Measurements from ENCODE around the gene SLC35F1.
"Not testable (repeated sequence)": the region's sequence is repeated elsewhere in the genome, so short reads cannot be mapped to it uniquely, and the experiment has no call there.

SLC35F1 gene

DNA sequence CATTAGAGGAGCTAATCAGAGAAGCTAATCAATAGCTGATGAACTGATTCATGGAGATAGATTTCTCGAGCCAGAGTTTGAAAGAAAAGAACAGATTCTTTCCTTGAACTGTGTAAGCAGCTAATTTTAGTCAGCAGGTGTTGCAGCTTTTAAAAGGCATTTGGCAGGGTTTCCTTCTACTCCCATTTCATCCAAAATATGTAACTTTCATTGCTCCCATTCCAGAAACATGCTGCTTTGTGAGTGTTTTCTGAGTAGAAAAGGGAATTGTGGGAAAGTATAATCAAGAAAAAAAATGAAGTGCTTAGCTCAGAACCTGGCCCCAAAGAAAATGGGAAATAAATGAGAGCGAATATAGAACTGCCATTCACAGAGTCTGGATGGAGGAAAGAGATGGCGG, 20.8 kb downstream of the SLC35F1 start:
- no peak for DNase-seq (ENCODE audit: low read depth)

DNA sequence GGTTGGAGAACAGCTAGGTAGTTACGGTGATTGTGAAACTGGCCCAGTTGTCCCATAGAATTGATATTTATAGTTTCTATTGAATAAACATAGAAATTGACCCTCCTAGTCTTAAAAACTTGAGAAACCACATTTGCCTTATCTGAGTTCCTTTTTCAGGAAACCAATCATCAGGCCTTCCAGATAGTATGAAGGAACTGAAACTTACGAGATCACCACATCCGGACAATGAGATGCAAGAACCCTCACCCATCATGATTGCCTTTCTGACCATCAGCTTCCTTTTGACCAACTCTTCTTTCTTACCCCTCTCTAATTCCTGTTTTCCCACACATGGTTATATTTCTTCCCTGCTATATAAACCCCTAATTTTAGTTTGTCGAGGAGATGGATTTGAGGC, 21.8 kb downstream of the SLC35F1 start:
- no peak for DNase-seq (ENCODE audit: low read depth)

DNA sequence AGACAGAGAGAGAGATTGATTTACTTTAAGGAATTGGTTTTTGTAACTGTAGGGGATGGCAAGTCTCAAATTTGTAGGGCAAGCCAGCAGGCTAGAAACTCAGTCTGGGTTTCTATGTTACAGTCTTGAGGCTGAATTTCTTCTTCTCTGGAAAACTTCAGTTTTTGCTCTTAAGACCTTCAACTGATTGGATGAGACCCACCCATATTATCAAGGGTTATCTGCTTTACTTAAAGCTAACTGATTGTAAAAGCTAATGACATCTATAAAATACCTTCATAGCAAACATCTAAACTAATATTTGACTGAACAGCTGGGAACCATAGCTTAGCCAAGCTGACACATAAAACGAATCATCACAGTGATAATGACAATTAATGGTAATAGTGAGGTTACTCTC, 22.4 kb downstream of the SLC35F1 start:
- DNase-seq (ENCODE audit: low read depth): no peak

DNA sequence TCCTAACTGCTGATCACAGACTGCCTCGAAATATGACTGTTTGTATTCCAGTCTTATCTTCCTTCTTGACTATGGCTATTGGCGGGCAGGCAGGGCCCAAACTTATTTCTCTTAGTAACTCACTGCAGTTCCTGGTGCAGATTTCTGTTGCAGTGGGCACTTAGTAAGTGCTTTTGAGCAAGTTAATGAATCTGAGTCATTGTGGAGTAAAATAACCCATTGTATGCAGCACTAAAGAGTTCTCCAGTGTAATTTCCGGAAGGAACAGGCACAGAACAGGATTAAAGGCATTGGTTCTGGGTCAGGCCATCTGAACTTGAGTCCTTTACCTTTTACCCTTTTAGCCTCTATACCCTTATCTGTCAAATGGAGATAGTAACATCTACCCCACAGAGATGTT, 23.6 kb downstream of the SLC35F1 start:
- DNase-seq (ENCODE audit: low read depth): no peak

DNA sequence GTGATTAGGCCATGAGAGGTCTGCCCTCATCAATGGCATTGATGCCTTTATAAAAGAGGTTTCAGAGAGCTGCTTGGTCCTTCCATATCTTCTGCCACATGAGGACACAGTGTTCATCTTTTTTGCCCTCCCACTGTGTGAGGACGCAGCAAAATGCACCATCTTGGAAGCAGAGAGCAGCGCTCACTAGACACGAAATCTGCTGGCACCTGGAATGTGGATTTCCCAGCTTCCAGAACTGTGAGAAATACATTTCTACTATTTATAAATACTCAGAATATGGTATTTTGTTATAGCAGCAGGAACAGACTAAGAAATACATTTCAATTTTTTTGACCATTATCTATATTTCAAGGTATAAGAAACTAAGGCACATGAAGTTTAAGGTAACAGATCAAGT, 24.9 kb downstream of the SLC35F1 start:
- DNase-seq (ENCODE audit: low read depth): no peak

DNA sequence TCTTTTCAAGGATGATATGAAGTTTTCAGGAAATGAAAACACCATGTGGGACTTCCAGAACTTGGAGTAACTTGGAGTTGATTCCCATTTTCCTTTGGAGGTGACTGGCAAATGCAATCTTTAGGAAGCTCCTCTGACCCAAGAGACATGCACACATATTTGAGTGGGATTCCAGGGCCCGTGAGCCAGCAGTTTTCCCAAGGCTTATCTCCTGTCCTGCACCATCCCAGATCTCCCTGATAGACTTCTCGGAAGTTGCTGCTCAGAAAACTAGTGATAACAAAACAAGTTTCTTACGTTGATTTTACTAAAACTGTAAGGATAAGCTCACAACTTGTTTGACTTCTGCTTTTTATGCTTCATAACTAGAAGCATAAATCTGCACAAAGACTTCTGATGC, 25.6 kb downstream of the SLC35F1 start:
- no peak for DNase-seq (ENCODE audit: low read depth)

DNA sequence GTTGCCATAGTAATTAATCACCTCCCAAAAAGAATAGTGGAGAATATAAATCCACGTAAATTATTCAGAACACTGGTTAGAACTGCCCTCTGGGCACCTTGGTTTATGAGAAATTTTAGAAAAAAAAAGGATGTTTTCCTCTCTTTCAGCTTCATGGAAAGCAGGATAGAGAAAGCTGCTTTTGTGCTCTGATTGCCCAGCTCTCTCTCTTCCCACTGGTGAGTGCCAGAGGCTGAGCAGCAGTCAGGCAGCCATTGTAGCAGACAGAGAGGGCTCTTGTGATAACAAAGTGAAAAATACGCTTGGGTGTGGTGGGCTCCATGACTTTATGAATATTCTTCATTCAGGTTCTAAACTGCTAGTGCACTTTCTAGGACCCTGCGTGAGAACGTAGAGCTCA, 26.4 kb downstream of the SLC35F1 start:
- DNase-seq (ENCODE audit: low read depth): no peak

DNA sequence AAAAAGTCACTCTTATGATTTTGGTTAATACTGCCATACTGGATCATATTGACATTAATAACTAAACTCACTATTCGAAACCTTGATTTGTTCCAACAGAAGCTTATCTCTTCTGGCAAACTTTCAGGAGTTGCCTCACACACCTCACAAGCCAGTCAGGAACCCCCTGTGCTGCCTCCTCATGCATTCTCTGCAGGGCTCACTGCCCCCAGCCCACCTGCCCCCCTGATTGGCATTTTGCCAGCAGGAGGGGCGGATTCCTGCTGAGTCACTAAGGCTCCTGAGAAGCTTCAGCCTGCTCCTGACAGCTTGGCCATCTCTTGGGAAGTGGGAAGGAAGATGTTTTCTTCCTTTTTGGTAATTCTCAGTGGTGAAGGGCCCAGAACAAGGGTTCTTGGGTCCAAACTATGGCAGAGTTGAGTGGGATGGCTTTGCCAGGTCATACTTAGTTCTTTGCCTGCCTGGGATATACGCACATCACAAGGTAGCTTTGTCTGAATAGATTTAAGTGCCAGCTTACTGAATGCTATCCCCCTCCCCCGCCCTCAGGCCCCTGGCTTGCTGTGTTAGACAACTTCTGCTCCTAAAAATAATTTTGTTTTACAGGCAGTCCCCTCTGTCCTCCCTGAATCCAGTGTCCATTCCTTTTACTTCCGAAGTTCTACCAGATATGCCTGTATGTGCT, 31.4 kb downstream of the SLC35F1 start:
- no peak for DNase-seq (ENCODE audit: low read depth)

DNA sequence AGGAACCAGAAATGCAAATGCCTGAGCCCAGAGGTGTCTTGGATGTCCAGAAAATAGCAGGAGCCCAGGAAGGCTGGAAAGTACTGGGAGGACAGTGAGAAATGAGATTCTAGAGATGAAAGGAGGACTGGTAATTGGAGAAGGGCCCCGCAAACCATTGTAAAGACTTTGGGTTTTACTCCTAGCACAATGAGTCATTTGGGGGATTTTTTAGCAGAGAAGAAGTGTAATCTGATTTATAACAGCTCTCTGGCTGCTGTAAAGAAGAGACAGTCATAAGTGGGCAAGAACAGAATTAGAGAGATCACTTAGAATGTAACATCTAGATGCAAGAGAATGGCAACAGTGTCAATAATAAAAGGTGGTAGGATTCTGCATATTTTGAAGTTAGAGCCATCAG, 40.2 kb downstream of the SLC35F1 start:
- no peak for DNase-seq (ENCODE audit: low read depth)

DNA sequence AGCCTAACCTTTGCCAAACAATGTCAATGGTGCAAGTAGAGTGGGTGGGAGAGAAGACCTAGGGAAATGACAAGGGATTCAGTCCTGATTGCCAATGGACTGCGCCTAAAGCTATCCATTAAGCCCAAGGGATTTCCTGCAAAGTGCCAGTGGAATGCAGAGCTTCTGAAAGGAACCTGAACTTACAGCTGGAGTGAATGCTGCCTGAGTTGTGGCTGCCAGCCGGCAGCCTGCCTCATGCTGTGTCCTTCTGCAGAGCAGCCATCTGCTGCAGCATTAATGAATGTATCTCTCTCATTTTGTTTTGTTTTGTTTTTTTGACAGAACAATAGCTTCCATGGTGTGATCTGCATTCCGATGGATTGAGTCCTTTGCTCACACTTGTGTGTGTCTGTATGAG, 44.7 kb downstream of the SLC35F1 start:
- DNase-seq (ENCODE audit: low read depth): no peak

DNA sequence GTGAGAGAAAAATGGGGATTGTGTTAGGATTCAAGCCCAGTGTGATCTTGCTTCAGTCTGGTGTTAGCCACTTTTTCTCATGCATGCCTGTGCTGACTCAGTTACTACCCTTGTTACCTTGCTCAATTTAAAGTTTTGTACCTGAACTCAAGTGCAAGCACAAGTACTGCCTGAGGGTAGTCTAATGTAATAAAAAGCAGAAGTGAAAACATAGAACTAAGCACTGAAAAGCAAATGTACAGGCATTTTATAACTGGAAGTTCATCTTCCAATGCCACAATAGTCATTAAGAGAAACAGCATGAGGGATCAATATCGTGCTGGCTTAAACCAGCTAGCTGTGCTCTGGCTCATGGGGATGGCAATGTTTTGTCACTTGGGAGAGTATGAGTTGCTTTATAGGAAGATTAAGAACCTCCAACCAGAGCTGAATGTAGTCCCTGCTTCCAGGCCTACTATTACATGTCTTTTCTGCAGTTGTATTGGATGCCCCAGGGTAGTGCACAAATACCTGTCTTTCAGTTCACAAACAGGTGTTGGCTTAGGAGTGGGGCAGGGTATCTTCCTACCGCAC, 48.7 kb downstream of the SLC35F1 start:
- DNase-seq (ENCODE audit: low read depth): no peak

DNA sequence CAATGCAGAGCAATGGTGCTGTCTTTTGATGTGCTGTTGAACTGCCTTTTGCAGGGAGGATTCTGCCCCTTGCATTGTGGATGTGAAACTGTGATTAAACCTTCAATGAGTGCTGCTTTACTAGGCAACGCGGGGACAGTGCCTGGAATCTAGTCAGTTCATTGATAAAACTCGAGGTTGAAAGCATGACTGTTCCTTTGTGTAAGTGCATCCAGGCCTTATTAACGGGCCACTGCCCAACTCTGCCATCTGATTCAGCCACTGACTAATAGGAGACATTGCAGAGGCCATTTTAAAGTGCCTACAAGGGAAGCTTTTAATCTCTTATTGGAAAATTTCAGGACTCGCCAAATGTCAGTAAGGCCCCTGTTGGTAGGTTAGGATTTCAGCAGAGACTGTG, 49.3 kb downstream of the SLC35F1 start:
- DNase-seq (ENCODE audit: low read depth): no peak

DNA sequence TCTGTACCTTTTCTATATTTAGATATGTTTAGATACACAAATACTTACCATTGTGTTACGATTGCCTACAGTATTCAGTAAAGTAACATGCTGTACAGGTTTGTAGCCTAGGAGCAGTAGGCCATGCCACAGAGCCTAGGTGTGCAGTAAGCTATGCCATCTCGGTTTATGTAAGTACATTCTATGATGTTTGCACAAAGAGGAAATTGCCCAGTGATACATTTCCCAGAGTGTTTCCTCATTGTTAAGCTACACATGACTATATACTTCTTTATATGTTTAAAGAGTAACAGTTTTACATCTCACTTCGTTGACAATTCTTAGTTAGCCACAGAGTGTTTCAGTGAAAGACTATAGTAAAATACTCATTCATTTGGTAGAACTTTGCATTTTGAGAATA, 51.5 kb downstream of the SLC35F1 start:
- no peak for DNase-seq (ENCODE audit: low read depth)

DNA sequence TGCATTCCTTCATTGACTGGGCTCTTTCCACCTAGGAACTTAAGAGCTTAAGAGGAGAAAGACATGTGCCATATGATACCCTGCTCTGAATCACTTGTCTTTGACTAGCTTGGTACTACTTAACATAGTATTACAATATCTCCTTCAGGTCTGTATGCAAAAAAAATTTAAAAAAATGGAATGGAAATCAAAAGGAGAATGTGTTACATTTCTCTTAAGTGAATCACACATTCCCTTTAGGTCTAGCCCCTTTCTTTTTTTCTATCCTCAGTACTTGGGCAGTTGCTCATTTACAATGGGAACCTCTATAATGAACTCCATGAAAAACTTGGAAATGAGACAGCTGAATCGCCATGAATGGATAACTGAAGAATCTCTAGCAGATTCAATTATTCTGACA, 53.8 kb downstream of the SLC35F1 start:
- DNase-seq (ENCODE audit: low read depth): no peak

DNA sequence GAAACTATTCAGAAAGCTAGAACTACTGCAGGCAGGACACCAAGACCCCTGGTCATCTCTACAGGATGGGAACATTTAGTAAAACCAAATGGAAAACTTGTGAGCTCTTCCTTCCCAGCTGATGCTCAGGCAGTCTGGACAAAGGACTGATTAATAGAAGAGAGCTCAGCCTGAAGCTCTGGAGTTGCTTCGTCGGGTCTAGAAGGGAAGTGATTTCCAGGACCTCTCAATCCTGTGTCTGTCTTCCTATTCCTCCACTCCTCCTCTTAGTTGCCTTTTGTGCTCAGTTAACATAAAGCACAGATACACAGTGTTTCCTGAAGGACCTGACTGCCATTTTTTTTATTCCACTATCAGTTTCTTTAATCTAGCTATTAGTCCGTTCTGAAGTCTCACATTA, 54.2 kb downstream of the SLC35F1 start:
- DNase-seq (ENCODE audit: low read depth): no peak

DNA sequence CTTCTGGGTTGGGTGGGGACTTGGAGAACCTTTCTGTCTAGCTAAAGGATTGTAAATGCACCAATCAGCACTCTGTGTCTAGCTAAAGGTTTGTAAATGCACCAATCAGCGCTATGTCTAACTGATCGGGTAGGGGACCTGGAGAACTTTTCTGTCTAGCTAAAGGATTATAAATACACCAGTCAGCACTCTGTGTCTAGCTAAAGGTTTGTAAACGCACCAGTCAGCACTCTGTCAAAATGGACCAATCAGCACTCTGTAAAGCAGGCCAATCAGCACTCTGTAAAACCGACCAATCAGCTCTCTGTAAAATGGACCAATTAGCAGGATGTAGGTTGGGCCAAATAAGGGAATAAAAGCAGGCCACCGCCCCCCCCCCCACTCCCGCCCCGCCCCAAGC, 58.7 kb downstream of the SLC35F1 start:
- not testable (repeated sequence) for DNase-seq (ENCODE audit: low read depth)

DNA sequence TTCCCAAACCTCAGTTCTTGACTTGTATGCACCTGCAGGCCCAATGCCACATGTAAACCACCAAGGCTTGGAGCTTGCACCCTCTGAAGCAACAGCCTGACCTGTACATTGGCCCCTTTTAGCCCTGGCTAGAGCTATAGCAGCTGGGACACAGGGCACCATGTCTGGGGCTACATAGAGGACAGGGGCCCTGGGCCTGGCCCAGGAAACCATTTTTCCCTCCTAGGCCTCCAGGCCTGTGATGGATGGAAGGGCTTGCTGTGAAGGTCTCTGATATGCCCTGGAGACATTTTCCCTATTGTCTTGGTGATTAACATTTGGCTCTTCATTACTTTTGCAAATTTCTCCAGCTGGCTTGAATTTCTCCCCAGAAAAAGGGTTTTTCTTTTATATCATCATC, 64.6 kb downstream of the SLC35F1 start:
- DNase-seq (ENCODE audit: low read depth): no peak

DNA sequence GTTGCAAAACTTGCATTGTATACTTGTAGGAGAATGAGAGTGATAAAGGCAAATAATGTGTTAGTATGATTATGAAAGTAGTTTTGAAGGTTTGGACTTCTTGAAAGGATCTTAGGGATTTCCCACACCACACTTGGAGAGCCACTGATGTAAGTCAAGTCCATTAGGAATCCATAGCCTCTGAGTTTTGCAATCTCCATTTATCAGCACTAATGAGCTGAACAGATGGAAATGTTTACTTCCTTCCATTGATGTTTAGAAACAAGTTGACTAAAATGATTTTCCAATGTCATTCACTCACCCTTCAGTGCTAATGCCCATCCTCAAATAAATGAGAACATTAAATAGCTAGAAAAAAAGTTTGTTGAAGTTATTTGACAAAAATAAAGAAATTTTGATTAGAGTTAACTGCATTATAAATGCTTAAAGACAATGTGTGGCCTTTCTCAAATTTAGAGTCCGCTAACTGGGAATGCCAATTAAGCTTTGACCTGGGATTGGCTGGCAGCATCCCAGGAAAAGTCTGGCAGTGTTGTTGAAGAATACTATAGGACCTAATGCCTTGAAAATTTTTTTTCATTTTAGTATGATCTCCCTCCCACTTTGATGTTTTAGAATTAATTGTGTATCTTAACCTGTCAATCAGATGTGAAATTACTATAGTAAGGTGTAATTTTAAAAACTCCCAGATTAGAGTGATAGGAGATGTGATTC, 68.0 kb downstream of the SLC35F1 start:
- DNase-seq (ENCODE audit: low read depth): no peak

DNA sequence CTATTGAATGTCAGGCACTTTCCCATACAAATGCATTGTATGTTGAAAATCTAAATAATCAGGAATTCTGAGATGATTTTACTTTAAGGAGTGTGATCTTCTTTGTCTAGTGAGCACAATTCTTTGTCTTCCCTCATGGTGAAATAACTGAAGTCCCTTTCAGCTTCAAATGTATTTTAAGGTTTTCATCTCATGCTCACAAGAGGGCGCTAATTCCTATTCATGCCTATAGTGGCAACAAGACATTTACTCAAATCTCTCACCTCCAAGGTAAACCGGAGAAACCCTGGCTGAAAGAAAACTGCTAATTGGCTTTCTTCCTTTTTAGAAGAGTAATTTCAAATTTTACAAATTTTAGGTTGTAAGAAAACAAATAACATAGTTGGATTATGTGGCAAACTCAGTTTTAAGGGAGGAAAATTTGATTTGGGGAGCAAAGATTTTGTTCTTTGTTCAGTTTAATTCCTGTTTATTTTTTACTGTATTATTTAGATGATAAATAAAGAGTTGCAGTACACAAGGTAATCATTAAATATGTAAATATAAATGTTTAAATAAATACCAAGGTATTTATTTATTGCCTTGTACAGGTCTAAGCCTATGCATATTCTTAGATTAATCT, 69.1 kb downstream of the SLC35F1 start:
- no peak for DNase-seq (ENCODE audit: low read depth)

DNA sequence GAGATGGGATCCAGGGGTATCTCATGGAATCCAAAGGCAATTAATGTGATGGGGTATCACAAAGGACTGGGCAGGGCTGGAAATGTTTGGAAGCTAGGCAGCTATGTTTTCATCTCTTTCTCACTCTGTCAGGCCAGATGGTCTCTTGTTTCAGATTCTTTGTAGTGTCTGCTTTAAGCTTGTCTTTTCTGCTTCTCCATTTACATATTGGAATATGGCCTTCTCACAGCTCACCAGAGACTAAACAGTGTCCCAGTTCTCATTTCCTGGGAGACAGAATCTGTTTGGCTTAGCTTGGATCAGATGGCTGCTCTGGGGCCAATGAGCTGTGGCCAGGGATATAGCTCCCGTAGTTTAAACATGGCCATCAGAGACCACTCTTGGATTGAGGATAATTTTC, 78.9 kb downstream of the SLC35F1 start:
- DNase-seq (ENCODE audit: low read depth): no peak

DNA sequence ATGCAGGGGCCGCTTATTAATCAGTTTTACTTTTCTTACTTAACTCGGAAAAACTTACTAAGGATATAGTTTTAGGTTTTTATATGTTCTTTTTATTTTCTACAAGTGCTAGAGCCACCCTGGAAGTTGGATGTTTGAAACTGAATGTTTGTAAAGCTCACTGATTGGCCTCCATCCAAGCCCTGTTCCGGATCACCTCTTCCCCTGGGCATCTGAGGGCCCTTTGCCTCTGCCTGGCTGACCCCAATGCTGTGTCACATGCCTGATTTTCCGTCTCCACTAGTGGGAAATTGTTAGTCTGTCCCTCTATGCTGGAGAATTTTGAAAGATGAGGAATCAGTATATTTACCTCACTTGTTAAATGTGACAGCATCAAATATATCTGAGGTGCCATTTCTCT, 79.3 kb downstream of the SLC35F1 start:
- DNase-seq (ENCODE audit: low read depth): no peak

DNA sequence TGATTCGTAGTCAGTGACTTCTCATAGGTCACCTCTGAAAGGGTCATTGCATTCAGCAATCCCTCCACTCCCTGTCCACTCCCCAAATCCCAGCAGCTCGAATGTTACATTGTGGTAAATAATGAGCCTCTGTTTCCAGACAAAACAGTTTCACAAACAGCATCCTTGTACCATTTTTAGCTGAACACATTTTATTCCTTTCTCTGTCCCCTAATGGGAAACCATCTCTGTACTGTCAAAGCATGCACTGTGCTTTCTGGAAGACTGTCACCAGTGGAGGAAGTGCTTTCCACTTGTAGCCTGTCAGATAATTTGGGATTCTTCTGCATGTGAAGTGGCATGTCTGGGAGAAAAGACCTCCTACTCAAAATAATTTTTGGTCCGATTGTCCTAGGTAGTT, 82.0 kb downstream of the SLC35F1 start:
- DNase-seq (ENCODE audit: low read depth): no peak

DNA sequence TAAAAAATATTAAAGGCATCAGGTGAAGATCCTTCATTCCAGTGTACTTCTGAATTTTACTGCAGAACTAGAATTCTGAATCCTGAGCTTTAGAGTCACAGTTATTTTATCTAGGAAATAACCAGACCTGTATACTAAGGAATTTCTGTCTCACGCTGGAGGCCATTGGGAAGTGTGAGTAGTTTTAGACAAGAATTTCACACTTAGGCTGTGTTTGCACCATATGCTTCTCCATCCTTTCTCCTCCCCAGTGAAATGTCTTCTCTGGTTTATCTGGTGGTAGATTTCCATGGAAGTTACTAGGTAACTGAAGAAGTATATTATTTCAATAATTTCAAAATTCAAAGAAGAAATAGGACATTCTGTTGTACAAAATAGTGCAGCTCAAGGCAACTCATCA, 83.1 kb downstream of the SLC35F1 start:
- DNase-seq (ENCODE audit: low read depth): no peak

All from stimulated activated CD8-positive, alpha-beta memory T cell treated with anti-CD3 and anti-CD28 coated beads, Interleukin-12 subunit alpha, Interleukin-12 subunit beta, amount 100 ng/mL, for 1 hour (primary cell).